ENCODE measurements around the gene C1QTNF2. TPM values are rescaled to one million over a fixed set of nuclear protein-coding genes. Genes with fewer than 3 reads are reported as not detected.

Gene C1QTNF2
- total RNA-seq, 1 donor from 2014 or later: 0.31 TPM

- Mint-ChIP-seq H3K4me3 (no peak overlapping the region), H3K36me3 (peaks cover 15% of the 10 kb centered on the region), H3K27ac (no peak overlapping the region), H3K9me3 (peaks cover 5% of the 10 kb centered on the region), H3K4me1 (ENCODE audit: unreplicated experiment) (no peaks in the 10 kb centered on the region), H3K27me3 (no peaks in the 10 kb centered on the region)
- no peak for TF ChIP-seq CTCF (conservative IDR thresholded peaks at IDR 0.05)
- no peak for DNase-seq (ENCODE audit: extremely low spot score, unreplicated experiment)
Observed at GRCh38 chr5:160387445-160387844, 17.0 kb upstream of the C1QTNF2 start.

GRCh38 chr5:160385496-160385895 is 15.1 kb upstream of the C1QTNF2 start:
- no peak overlapping the region for H3K27ac Mint-ChIP-seq
- peaks cover 3% of the 10 kb centered on the region for H3K27me3 Mint-ChIP-seq
- no peak for DNase-seq (ENCODE audit: extremely low spot score, unreplicated experiment)
- peaks cover 5% of the 10 kb centered on the region for H3K9me3 Mint-ChIP-seq
- no peaks in the 10 kb centered on the region for H3K4me1 Mint-ChIP-seq (ENCODE audit: unreplicated experiment)
- peaks cover 15% of the 10 kb centered on the region for H3K36me3 Mint-ChIP-seq
- no peak overlapping the region for H3K4me3 Mint-ChIP-seq
- TF ChIP-seq CTCF (conservative IDR thresholded peaks at IDR 0.05): no peak

- Mint-ChIP-seq H3K27me3 (peaks cover 7% of the 10 kb centered on the region), H3K4me1 (ENCODE audit: unreplicated experiment) (peaks cover 5% of the 10 kb centered on the region), H3K36me3 (peaks cover 15% of the 10 kb centered on the region), H3K27ac (no peak overlapping the region), H3K9me3 (peaks cover 5% of the 10 kb centered on the region), H3K4me3 (no peak overlapping the region)
- TF ChIP-seq CTCF (conservative IDR thresholded peaks at IDR 0.05): no peak
- DNase-seq (ENCODE audit: extremely low spot score, unreplicated experiment): no peak
Observed at GRCh38 chr5:160384681-160385080, 14.3 kb upstream of the C1QTNF2 start.

GRCh38 chr5:160382346-160382745 is 11.9 kb upstream of the C1QTNF2 start:
- peaks cover 4% of the 10 kb centered on the region for H3K36me3 Mint-ChIP-seq
- no peak overlapping the region for H3K27ac Mint-ChIP-seq
- no peak for TF ChIP-seq CTCF (conservative IDR thresholded peaks at IDR 0.05)
- H3K27me3 Mint-ChIP-seq: peaks cover 12% of the 10 kb centered on the region
- no peaks in the 10 kb centered on the region for H3K9me3 Mint-ChIP-seq
- H3K4me1 Mint-ChIP-seq (ENCODE audit: unreplicated experiment): peaks cover 7% of the 10 kb centered on the region
- DNase-seq (ENCODE audit: extremely low spot score, unreplicated experiment): no peak
- H3K4me3 Mint-ChIP-seq: no peak overlapping the region

GRCh38 chr5:160380041-160380440 is 9.6 kb upstream of the C1QTNF2 start:
- H3K27me3 Mint-ChIP-seq: peaks cover 22% of the 10 kb centered on the region
- DNase-seq (ENCODE audit: extremely low spot score, unreplicated experiment): no peak
- no peak overlapping the region for H3K27ac Mint-ChIP-seq
- peaks cover 7% of the 10 kb centered on the region for H3K4me1 Mint-ChIP-seq (ENCODE audit: unreplicated experiment)
- no peak for TF ChIP-seq CTCF (conservative IDR thresholded peaks at IDR 0.05)
- H3K9me3 Mint-ChIP-seq: no peaks in the 10 kb centered on the region
- peaks cover 4% of the 10 kb centered on the region for H3K36me3 Mint-ChIP-seq
- no peak overlapping the region for H3K4me3 Mint-ChIP-seq

- no peak for TF ChIP-seq CTCF (conservative IDR thresholded peaks at IDR 0.05)
- Mint-ChIP-seq H3K36me3 (peaks cover 4% of the 10 kb centered on the region), H3K9me3 (no peaks in the 10 kb centered on the region), H3K4me3 (no peak overlapping the region), H3K27ac (no peak overlapping the region), H3K27me3 (peaks cover 27% of the 10 kb centered on the region), H3K4me1 (ENCODE audit: unreplicated experiment) (peaks cover 7% of the 10 kb centered on the region)
- no peak for DNase-seq (ENCODE audit: extremely low spot score, unreplicated experiment)
Observed at GRCh38 chr5:160379511-160379910, 9.1 kb upstream of the C1QTNF2 start.
